CD4-positive, alpha-beta T cell treated with Interleukin-12 subunit alpha and Interleukin-12 subunit beta, for 1 hour (primary cell): ENCODE data around the gene CNTN5.

Experiments
- DNase-seq: peaks from one replicate; pipeline ENCODE4 v3.0.0-alpha.2; 2020

Gene CNTN5

DNA sequence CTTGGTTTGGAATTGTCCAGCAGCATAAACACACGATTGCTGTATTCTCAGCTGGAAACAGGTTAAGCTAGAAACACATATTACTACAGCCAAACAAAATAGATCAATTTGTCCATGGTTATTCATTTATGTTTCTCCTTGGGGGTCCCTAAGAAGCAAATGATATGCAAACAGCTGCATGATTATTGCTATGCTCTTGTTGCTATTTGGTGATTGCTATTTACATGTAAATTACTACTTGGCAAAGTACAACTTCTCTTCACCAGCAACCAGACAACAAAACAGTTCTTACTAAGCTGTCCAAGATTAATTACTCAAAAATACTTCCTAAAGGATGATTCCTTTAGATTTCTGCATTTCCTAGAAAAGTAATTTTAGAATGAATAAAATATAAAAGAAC lies 1098.4 kb downstream of the CNTN5 start:
- DNase-seq, result no peak

DNA sequence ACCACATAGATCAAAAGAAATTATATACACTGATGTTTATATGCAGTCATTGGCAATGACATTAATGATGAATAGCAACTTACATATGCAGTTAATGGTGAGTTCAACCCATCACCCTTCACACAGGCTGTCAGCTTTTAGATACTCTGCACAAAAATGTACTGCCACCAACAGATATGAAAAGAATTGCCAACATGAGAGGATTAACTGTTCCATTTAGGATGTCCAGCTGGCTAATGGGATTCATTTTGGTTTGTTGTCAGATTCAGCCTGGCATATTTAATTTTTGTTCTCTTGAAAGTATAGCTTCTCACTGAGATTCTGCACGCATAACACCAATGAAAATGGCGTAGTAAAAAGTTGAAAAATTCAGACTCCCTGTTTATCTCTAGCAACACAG lies 1112.4 kb downstream of the CNTN5 start:
- DNase-seq, result no peak

DNA sequence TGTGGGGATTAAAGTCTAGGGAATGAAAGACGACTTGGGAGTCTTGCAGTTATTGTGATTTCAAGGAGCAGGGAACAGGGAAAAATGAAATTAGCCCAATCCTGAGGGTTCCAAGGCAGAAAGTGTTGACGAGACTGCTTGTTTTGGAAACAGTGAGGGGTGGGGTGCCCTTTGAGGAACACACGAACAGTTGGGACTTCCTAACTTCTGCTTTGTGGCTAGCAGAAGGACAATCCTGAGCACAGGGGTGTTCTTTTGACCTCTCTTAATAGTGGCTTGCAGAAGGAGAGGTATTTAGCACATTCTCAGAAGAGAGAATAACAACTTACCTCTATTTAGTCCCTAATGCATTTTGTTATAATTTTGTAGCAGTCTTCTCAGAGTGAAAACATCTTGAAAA lies 1120.5 kb downstream of the CNTN5 start:
- DNase-seq, result no peak

DNA sequence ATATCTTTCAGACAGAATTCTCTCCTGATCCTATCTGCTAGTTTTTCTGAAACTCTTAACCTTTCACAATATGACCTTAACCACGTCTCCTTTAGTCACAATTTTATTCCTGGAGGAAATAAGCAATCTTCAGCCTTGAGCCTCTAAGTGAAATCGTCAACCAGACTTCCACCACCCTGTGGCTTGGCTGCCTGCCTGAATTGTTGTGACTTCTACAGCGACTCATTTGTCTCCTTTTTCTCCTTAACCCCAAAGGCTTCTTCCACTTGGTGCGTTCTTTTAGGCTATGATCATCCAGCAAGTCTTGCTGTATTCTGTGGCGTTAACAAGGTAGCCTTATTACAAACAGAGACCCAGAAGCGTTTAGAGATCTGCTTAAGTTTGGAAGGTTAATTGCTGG lies 1131.2 kb downstream of the CNTN5 start:
- no peak for DNase-seq

DNA sequence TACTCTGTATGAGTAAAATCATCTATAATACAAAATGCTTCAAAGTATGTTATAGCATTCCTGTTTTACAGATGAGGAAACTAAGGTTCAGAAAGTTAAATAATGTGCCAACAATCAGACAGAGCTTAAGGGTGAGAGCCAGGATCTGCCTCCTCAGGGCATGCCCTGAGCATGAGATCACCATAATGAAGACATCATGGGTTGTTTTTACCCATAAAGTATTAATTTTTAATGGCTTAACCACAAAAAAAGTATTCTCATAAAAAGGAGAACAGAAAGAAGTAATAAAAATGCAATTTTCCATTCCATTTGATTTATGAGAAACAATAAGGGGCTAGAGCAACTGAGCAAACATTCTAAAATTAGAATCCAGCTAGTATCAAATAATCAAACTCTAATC lies 1132.0 kb downstream of the CNTN5 start:
- no peak for DNase-seq

DNA sequence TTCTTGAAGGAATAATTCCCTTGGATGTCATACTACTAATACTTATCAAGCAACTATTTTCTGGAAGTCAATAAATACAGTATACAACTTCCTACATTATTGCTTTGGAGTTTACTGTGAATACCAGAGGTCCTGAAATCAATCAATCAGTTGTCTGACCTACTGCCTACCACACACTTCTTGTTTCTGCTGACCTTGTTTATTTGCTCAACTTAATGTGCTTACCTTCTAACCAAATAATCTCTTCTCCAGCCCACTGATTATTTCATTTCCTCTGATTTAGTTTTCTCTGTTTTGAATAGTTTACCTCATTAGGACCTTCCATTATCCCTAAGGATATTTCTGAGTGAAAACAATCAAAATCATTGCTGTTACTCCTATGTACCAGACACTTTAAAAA lies 1142.7 kb downstream of the CNTN5 start:
- DNase-seq, result no peak

DNA sequence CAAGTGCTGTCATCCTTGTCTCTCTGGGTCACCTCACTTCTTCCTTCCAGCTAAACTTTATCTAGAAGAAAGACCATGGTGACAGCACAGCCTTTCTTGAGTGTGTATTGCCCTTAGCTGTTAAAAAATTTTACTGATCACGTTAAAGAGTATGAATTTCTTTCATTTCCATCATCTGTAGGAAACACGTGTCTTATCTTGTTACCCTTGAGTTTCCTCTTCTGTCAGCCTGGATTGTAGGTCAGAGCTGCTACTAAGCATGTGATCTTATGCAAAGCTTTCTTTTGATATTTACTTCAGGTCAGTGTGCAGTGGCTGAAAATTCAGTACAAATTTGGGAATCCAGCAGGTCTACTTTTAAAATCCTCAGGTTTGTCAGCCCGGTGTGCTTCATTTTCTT lies 1154.1 kb downstream of the CNTN5 start:
- DNase-seq, result no peak

DNA sequence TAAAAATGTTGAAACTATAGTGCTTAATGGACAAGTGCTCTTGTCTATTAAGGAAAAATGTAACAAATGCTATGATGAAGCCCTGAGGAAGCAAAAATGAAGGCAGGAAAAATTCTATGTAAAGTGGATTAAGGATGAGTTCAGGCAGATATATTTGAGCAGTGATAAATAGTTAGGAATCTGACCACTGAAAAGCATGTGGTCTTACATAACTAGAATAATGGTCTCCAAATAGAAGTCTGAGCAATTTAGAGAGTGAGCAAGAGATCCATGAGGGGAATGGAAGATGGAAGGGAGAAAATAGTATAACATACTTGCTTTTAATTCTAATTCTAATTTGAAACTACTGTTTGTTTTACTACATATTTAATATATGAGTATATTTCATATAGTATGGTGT lies 1155.7 kb downstream of the CNTN5 start:
- no peak for DNase-seq

DNA sequence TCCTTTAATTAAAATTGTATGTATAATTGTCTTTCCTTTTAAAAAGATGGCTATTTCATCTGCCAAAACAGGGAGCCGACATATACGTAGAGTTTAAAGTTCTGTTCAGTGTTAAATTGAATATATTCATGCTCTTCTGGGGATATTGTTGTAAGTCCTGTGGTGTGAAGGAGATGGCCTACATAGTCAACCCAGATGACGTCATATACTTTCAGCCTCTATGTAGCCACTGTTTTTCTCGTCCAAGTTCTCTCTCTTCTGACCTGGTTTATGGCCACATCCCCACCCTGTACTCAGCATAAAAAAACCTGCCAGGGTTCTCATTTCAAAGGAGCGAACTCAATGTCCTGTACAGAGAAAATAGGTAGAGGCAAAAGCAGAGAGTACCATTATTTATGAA lies 1156.9 kb downstream of the CNTN5 start:
- no peak for DNase-seq

DNA sequence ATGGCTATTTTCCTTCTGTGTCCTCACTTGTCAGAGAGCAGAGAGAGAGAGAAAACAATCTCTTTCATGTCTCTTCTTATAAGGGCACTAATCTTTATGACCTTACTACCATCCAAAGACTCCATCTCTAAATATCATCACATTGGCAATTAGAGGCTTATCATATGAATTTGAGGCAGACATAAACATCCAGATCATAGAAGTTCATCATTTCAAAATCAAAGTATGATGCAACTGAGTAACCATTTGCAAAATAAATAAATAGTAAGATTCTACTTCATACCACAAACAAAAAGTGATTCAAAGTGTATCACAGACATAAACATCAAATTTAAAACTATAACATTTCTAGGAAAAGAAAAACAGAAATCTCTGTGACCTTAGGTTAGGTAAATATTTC lies 1161.6 kb downstream of the CNTN5 start:
- no peak for DNase-seq

DNA sequence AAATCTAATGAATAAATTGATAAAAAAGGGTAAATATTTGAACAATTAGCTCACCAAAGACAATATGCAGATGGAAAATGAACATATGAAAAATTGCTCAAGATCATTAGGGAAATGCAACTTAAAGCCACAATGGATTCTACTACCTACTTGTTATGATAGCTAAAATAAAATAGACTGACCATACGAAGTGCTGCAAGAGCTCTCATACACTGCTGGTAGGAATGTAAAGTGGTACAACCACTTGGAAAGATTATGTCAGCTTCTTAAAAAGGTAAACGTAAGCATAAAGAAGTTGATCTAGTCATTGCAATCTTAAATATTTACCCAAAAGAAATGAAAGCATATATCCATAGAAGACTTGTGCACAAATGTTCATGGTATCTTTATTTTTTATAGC lies 1162.2 kb downstream of the CNTN5 start:
- no peak for DNase-seq

DNA sequence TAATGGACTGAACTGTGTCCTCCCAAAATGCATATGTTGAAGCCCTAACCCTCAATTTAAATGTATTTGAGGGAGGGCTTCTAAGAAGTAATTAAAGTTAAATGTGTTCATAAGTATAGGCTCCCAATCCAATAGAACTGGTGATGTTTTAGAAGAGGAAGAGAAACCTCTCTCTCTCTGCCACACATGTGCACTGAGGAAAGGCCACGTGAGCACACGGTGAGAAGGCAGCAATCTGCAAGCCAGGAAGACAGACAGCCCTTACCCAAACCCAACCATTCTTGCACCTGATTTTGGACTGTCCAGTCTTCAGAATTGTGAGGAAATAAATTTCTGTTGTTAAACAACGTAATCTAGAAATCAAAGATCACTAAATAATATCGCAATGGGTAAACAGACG lies 1164.8 kb downstream of the CNTN5 start:
- no peak for DNase-seq

DNA sequence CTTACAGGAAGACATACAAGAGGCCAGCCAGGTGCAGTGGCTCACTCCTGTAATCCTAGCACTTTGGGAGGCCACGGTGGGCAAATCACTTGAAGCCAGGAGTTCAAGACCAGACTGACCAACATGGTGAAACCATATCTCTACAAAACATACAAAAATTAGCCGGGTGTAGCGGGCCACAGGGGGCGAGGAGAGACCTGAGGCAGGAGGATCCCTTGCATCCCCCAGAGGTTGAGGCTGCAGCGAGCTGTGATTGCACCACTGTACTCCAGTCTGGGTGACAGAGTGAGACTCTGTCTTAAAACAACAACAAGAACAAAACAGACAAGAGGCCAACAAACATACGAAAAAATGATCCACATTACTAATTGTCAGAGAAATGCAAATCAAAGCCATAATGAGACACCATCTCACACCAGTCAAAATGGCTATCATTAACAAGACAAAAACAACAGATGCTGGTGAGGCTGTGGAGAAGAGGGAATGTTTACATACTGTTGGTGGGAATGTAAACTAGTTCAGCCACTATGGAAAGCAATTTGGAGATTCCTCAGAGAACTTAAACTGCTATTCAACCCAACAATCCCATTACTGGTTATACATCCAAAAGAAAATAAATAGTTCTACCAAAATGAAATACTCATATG lies 1167.5 kb downstream of the CNTN5 start:
- no peak for DNase-seq

DNA sequence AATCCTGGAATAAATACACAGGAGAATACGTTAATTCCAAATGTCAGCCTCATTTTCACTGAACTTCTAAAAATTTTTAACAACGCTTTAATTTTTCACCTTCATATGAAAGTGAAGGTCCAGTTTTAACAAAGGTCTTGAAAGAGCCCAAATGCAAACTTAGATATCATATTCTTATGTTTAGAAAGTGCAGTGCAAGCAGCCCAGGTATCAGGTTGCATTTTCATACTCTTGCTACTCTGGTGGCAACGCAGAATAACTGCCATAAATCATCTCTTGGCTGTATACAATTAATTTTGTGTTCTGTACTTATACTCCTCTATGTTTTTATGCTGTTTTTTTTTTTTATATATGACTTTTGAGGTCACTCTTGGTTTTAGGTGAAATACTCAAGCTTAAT lies 1169.6 kb downstream of the CNTN5 start:
- no peak for DNase-seq

DNA sequence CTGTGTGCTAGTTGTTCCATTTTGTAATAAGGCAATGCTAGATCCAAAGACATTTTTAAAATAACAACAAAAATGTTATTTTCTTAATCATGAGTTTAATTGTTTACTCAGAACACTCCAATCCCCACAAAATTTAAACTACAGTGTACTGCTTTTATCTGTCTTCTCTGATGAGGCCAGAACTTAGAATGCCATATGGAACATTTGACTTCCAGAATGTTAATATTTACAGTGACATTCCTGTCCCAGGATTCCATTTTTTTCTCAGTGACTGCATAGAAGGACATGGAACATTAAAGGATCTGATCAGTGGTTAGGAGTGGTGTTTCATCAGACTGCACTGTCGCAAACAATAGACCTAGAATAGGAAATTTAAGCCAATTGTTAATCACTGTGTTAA lies 1171.4 kb downstream of the CNTN5 start:
- DNase-seq, result no peak

DNA sequence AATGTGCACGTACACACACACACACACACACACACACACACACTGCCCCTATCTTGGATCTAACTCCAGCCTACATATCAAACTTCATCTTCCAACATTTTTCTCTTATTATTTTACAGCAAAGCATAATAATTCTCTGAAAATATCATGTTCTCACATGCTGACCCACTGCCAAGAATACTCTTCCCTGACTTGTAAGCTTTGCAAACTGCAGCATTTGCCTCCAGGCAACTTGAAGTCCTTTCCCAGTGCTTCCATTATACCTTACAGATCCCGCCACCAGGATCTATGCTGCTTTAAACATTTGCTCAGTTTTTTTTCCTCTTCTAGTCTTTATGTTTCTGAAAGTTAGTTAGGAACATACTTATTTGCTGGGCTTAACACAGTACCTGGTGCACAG lies 1183.0 kb downstream of the CNTN5 start:
- no peak for DNase-seq

DNA sequence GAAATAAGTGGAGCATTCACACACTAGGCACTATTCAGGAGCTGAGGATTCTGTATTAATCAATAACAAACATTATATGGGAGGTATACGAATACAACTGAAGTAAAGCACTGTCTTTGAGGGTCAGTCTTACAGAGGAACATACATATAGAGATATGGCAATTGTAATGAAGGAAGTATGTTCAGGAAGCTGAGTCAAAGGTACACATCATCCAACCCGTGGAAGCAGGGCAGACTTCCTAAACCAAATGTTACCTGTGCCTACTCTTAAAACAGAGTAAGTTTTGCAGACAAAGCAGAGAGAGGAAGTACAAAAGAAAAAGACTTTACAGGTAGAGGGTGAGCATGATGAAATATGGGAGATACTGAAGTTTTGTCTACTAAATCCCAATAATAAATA lies 1185.2 kb downstream of the CNTN5 start:
- DNase-seq, result no peak

DNA sequence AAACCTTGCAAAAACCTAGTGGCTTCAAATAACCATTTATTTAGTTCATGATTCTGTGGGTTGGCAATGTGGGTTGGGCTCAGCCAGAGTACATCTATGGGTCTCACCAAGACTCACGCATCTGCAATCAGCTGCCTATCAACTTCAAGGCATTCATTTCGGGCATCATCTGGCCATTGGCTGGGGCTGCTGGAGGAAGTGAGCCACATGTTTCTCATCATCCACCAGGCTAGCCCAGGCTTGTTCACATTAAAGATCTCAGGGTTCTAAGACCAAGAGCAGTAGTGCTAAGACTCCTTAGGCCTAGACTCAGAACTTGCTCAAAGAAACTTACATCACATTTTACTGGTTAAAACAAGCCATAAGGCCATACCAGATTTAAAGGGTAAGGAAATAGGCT lies 1187.5 kb downstream of the CNTN5 start:
- DNase-seq, result no peak

DNA sequence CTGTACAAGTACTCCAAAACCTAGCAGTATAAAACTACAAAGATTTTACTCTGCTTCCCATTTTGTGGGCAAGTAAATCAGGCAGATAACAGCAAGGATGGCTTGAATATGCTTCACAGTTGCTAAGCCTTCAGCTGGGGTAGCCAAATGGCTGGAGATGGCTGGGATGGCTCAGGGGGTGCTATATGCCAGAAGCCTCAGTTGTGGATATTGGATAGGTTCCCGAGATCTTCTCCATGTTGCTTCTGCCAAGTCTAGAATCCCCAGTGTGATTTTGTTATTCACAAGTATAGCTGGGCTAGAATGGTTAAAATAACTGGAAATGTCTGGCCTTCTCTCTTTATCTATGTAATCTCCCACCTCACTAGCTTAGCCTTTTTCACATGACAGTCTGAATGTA lies 1194.0 kb downstream of the CNTN5 start:
- no peak for DNase-seq

DNA sequence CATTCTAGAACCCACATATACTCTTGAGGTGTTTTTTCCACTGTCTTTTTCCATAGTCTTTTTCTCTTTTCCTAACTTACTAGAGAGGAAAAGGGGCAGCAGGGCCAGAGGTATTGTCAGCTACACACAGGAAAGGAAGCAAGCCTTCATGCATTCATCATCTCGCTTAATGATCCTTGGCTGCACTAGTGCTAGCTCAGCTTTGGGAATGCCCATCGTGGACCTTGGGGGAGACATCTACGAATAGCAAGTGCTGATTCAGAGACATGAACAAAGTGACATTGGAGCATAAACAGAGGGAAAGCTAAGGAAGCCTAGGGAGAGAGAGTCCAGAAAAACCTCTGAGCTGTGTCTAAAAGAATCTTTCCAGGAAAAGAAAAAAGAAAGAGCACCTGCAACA lies 1200.1 kb downstream of the CNTN5 start:
- no peak for DNase-seq

DNA sequence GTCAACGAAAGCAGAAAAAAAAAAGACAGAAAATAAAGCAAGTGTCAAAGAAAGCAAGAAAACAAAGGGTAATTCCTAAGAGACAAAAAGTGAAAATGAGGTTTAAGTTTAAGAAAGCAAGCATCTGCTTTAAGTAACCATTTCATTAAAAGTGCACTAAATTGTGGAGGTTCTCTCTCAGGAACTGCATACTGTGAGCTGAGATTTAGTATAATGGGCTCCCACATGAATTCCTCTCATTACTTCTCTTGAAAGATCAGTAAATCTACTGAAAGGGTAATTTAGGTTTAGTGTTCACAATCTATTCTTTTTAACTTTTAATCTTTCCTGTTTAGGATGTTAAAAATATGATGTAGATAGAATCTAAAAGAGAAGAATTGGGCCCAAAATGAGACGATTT lies 1201.0 kb downstream of the CNTN5 start:
- DNase-seq, result no peak

DNA sequence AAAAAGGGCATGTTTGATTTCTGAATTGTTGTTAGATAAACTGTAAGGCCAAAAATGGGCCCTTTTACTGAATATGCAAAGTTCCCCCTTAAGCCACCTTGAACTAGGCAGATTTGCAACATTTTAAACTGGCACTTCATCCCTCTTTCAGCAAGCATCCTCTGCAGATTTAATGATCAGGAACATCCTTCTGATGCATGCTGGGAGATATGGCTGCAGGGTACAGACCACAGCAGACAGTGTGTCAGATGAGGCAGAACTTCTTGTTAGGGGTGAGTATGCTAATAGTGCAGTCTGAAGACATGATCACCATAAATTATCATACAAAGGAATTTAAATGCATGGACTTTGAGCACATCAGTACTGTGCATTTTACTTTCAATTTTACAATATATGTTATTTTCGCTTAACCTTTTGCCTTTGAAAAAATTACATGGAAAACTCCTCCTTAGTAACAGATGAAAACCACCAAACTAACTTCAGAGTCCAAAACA lies 1203.8 kb downstream of the CNTN5 start:
- DNase-seq, result no peak

DNA sequence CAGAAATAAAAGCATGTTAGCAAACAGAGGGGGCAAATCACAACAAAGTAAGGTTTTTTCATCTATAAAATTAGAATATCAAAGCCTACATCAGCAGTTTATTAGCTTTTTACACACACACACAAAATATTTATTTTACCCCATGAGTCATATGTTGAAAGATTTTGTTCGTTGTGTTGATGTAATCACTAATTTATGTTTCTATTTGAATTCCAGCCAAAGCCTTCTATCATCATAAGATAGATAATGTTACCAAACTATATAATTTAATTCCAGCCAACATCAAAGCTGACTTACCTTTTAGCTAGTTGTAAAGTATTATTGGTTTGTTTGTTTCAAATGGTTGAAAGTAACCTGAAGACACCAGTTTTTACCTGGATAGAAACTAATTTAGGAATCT lies 1208.3 kb downstream of the CNTN5 start:
- no peak for DNase-seq

DNA sequence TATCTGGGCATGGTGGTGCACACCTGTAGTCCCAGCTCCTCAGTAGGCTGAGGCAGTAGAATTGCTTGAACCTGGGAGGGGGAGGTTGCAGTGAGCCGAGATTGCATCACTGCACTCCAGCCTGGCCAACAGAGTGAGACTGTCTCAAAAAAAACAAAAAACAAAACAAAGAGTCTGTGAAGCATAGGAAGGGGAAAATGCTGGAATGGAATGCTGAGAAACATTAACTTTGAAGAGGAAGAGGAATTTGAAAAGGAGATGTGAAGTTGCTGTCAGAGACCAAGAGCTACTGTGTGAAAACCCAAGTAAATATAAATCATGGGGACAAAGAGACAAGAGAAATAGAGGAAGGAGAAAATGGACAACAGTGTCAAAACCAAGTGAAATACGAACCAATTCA lies 1211.3 kb downstream of the CNTN5 start:
- DNase-seq, result no peak

DNA sequence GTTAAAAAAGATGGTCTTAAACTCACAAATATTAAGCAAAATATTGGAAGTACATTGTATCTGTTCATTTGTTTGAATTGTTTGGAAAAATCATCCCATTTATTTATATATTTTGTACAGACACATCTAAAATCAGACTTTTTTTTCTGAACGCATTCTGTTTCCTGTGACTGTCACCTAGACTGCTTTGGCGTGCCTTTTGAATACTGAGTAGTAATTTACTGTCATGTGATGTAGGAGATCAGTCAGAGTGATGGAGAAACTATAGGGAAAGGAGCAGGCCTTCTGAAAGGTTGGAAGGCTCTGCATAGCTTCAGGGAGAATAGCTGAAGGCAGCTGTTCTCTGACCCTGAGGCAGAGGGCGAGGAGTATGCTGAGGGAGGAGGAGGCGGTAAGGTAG lies 1214.3 kb downstream of the CNTN5 start:
- no peak for DNase-seq
